GM12878 (cell line): ENCODE data around the gene BOLA1. TPM values are rescaled to one million over a fixed set of nuclear protein-coding genes. Genes with fewer than 3 reads are reported as not detected.
A peak's percentile ranks its signal among the peaks of the same experiment; 100 is the strongest.

ENCODE experiments used
- ATAC-seq: fragments of 200-7000 bp; cut with Tn5 transposase; 3 replicates; pipeline ENCODE4 v1.9.1; 2020; ENCODE audit warnings: mild to moderate bottlenecking, moderate library complexity
- BruUV-seq: library from RNA; stranded (reverse); fragments of 400-500 nt; replicated peaks from 2 replicates; lab custom pipeline; 2021; lab: Mats Ljungman, UMichigan
- CTCF ChIA-PET: fragments of 300-600 bp; sonication (Branson Sonifier 250); formaldehyde crosslinking; extraction: SDS; loops from one replicate; lab custom pipeline; 2021; ENCODE audit warnings: inconsistent platforms; lab: Yijun Ruan, JAX
- POLR2A ChIA-PET: fragments of 350-600 bp; formaldehyde crosslinking; extraction: SDS; loops from one replicate; lab custom pipeline; 2021; ENCODE audit warnings: inconsistent platforms; lab: Charles Lee
- RAD21 ChIA-PET: fragments of 300-600 bp; sonication (Branson Sonifier 250); formaldehyde crosslinking; loops from one replicate; lab custom pipeline; 2023; ENCODE audit warnings: antibody characterized with exemption; ENCODE audit not compliant: unreplicated experiment; lab: Charles Lee
- SMC1A ChIA-PET: fragments of 300-600 bp; sonication (Branson Sonifier 250); formaldehyde crosslinking; loops from one replicate; lab custom pipeline; 2023; ENCODE audit not compliant: unreplicated experiment, uncharacterized antibody; lab: Charles Lee
- DNase-seq: peaks from one replicate; pipeline ENCODE4 v3.0.0-alpha.2; 2011; ENCODE audit warnings: low read depth, low spot score
- FAIRE-seq: peaks from 3 replicates; lab custom pipeline; 2011; peaks lifted over from hg19 to GRCh38; lab: Jason Lieb, UNC
- H2AFZ ChIP-seq: 2 replicates; pipeline ENCODE4 v1.6.0; 2011; ENCODE audit warnings: low read depth, low read length, control low read depth; ENCODE audit not compliant: control insufficient read depth
- H3K27ac ChIP-seq: 2 replicates; pipeline ENCODE4 v1.5.1; 2011; ENCODE audit warnings: control low read depth; ENCODE audit not compliant: control insufficient read depth, insufficient read depth
- H3K27me3 ChIP-seq, 2 experiments: replicated peaks in 1 of 2; 2 replicates each; pipeline versions ENCODE4 v1.6.0 to v1.6.1; 2011; ENCODE audit warnings: low read length in 1 of 2; ENCODE audit not compliant: control insufficient read depth in 2 of 2, insufficient read depth in 2 of 2
- H3K36me3 ChIP-seq, 2 experiments: 2 replicates each; pipeline ENCODE4 v1.5.1; 2011; ENCODE audit warnings: low read length in 1 of 2; ENCODE audit not compliant: control insufficient read depth in 2 of 2, insufficient read depth in 2 of 2
- H3K4me1 ChIP-seq: 2 replicates; pipeline ENCODE4 v1.6.1; 2011; ENCODE audit warnings: mild to moderate bottlenecking, low read length, moderate library complexity, mixed read lengths; ENCODE audit not compliant: control insufficient read depth, insufficient read depth
- H3K4me2 ChIP-seq: 2 replicates; pipeline ENCODE4 v1.6.0; 2011; ENCODE audit warnings: control low read depth; ENCODE audit not compliant: control insufficient read depth, insufficient read depth
- H3K4me3 ChIP-seq: fragments of 200-600 bp; sonication (generic); 2 replicates; pipeline ENCODE4 v1.5.1; 2016
- H3K79me2 ChIP-seq: 2 replicates; pipeline ENCODE4 v1.6.0; 2011; ENCODE audit warnings: low read length; ENCODE audit not compliant: control insufficient read depth, insufficient read depth
- H3K9ac ChIP-seq: 2 replicates; pipeline ENCODE4 v1.8.0; 2011; ENCODE audit warnings: low read length, control low read depth, mixed read lengths; ENCODE audit not compliant: control insufficient read depth, insufficient read depth
- H3K9me3 ChIP-seq: replicated peaks from 3 replicates; pipeline ENCODE4 v1.5.1; 2011; ENCODE audit warnings: mild to moderate bottlenecking, low read length; ENCODE audit not compliant: control insufficient read depth, insufficient read depth
- H4K20me1 ChIP-seq: 2 replicates; pipeline ENCODE4 v1.6.0; 2011; ENCODE audit not compliant: control insufficient read depth, insufficient read depth
- BACH1 ChIP-seq: fragments of 450-650 bp; IDR thresholded peaks from 2 replicates; pipeline ENCODE4 v1.6.1; 2017; ENCODE audit warnings: mild to moderate bottlenecking, borderline replicate concordance
- ESRRA ChIP-seq: IDR thresholded peaks from 2 replicates; pipeline ENCODE4 v1.6.1; 2012; ENCODE audit warnings: mild to moderate bottlenecking, low read length, improper control_type of control experiment
- ETV6 ChIP-seq, 2 experiments: fragments of 450-650 bp in 1 of 2; IDR thresholded peaks in 1 of 2; conservative IDR thresholded peaks in 1 of 2; 2 replicates each; pipeline ENCODE4 v1.6.1; 2014; ENCODE audit warnings: antibody characterized with exemption in 1 of 2, borderline replicate concordance in 1 of 2, low read depth in 1 of 2, mild to moderate bottlenecking in 1 of 2, moderate library complexity in 1 of 2
- JUNB ChIP-seq: IDR thresholded peaks from 2 replicates; pipeline ENCODE4 v1.6.1; 2016; ENCODE audit warnings: antibody characterized with exemption, mild to moderate bottlenecking
- JUND ChIP-seq: IDR thresholded peaks from 2 replicates; pipeline ENCODE4 v1.6.1; 2012; ENCODE audit warnings: low read depth, mild to moderate bottlenecking, low read length, improper control_type of control experiment, moderate library complexity
- MEF2B ChIP-seq: fragments of 450-650 bp; IDR thresholded peaks from 2 replicates; pipeline ENCODE4 v1.6.1; 2018; ENCODE audit warnings: mild to moderate bottlenecking, moderate library complexity; ENCODE audit not compliant: partially characterized antibody, poor library complexity, severe bottlenecking
- MTA3 ChIP-seq: IDR thresholded peaks from 2 replicates; pipeline ENCODE4 v1.6.1; 2012; ENCODE audit warnings: low read length, inconsistent platforms, borderline replicate concordance
- RAD21 ChIP-seq: IDR thresholded peaks from 2 replicates; pipeline ENCODE4 v1.6.1; 2011; ENCODE audit warnings: mild to moderate bottlenecking, low read depth, low read length, moderate library complexity; ENCODE audit not compliant: insufficient read depth
- RAD51 ChIP-seq: fragments of 450-650 bp; IDR thresholded peaks from 2 replicates; pipeline ENCODE4 v1.6.1; 2016; ENCODE audit warnings: moderate library complexity, mild to moderate bottlenecking, inconsistent platforms
- RELA ChIP-seq: fragments of 450-650 bp; IDR thresholded peaks from 2 replicates; pipeline ENCODE4 v1.8.0; 2014; ENCODE audit warnings: borderline replicate concordance; ENCODE audit not compliant: partially characterized antibody
- RFX5 ChIP-seq: IDR thresholded peaks from 2 replicates; pipeline ENCODE4 v1.6.1; 2011; ENCODE audit warnings: low read depth, low read length, improper control_type of control experiment
- SMARCA5 ChIP-seq: fragments of 450-650 bp; IDR thresholded peaks from 2 replicates; pipeline ENCODE4 v1.6.1; 2017; ENCODE audit warnings: mild to moderate bottlenecking
- SPI1 ChIP-seq: IDR thresholded peaks from 2 replicates; pipeline ENCODE4 v1.6.1; 2011; ENCODE audit warnings: low read depth, mild to moderate bottlenecking, low read length, moderate library complexity, borderline replicate concordance; ENCODE audit not compliant: insufficient read depth
- TARDBP ChIP-seq: IDR thresholded peaks from 2 replicates; pipeline ENCODE4 v1.6.1; 2016; ENCODE audit warnings: borderline replicate concordance
- ZNF207 ChIP-seq: fragments of 450-650 bp; IDR thresholded peaks from 2 replicates; pipeline ENCODE4 v1.6.1; 2014; ENCODE audit warnings: antibody characterized with exemption, mild to moderate bottlenecking, borderline replicate concordance
- ZNF217 ChIP-seq: fragments of 450-650 bp; IDR thresholded peaks from 2 replicates; pipeline ENCODE4 v1.6.1; 2017; ENCODE audit warnings: antibody characterized with exemption, mild to moderate bottlenecking
- WGBS: methylation state at CpG from one replicate; pipeline ENCODE4 v1.1.6; 2016; ENCODE audit warnings: low lambda C conversion rate; ENCODE audit not compliant: insufficient replicate concordance, insufficient coverage; ENCODE audit errors: missing lambda C conversion rate; 5-methylcytosine and 5-hydroxymethylcytosine counted together
- in situ Hi-C: fragments of 300-500 bp; cut with MboI; formaldehyde crosslinking; loops from 9 replicates; pipeline ENCODE4 v1.14.3; 2018; ENCODE audit warnings: mixed read lengths
- intact Hi-C: fragments of 100-400 bp; cut with micrococcal nuclease; formaldehyde crosslinking; loops from one replicate; pipeline ENCODE4 v1.14.2; 2022; ENCODE audit not compliant: unreplicated experiment
- polyA plus RNA-seq, 11 experiments: library from polyadenylated mRNA; depleted of rRNA in 4 of 11; unstranded in 6 of 11; stranded (reverse) in 5 of 11; fragments of >200 nt; fragmentation: Nextera tagmentation in 4 of 11; fragmentation: Illumina TruSeq in 1 of 11; extraction: Ambion mirVana in 4 of 11; extraction: Trizol in 1 of 11; gene quantifications; 1 replicate in 1 of 11; 2 replicates in 10 of 11; pipeline versions ENCODE4 v1.2.1 to v1.2.3, GENCODE V29; 2011 to 2016; ENCODE audit warnings: inconsistent platforms in 2 of 11, missing spikeins in 2 of 11, low read depth in 1 of 11
- total RNA-seq, 4 experiments: library from RNA; depleted of rRNA in 3 of 4; stranded (reverse); fragments of >200 nt in 3 of 4; fragmentation: Illumina TruSeq in 1 of 4; extraction: Trizol in 1 of 4; gene quantifications; 2 replicates each; pipeline versions ENCODE4 v1.2.1 to v1.2.3, GENCODE V29; 2013 to 2021
- TF ChIP-seq, protein P1 (sequence below): IDR thresholded peaks from 2 replicates; pipeline ENCODE4 v1.6.1; 2012; ENCODE audit warnings: low read depth, low read length, improper control_type of control experiment

Gene BOLA1
- total and polyA plus RNA-seq, 10 of the 15 experiments (the other 5 are each of a cell fraction or from before 2014, with no cell fraction given), result 0.74 to 18.7 (median 11.3) TPM

DNA sequence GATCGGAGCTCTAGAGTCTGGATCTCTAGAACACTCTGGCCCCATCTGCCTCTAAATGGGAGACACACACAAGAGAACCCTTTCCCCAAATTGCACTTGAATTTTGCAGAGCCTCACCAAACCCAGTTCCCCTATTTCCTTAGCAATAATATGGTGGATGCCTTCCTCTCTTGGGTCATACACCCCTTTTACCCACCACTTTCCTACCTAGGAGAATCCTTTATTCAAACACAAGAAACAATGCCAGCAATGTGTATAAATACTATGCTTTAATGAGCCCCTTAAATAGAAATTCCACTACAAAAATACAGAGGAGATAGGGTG is 29.0 kb downstream of the BOLA1 start:
- ATAC-seq (no peak), FAIRE-seq (no peak)
- peak overlapping the region; percentile 99 for H3K4me3 ChIP-seq
- H3K27me3 ChIP-seq, result no peaks in the 10 kb centered on the region
- peaks cover 10% of the 10 kb centered on the region for H3K4me1 ChIP-seq
- intact Hi-C loops, result no loop called here
- TF ChIP-seq RELA, result no peak
- TF ChIP-seq SPI1, result peak; percentile 43; the same call in 1 of the 2 replicates
- TF ChIP-seq, all 136 proteins: peak for 1
- 0% methylated on average over 1 of the region's 1 CpG for WGBS
- ChIA-PET SMC1A (interaction anchor here (1.7 to 2.6 kb wide), 2 partner anchors 10 to 41 kb away, joined by 10 to 14 read pairs; partner anchors contain the start of gene MTMR11), POLR2A (interaction anchor here (0.5 to 3.3 kb wide), 7 partner anchors 9 to 233 kb away, joined by 3 to 31 read pairs (median 5); partner anchors contain the start of genes MTMR11 and OTUD7B), RAD21 (interaction anchor here (1.0 to 1.3 kb wide), 5 partner anchors 9 to 81 kb away, joined by 3 to 10 read pairs (median 3); a partner anchor contains a TSS), CTCF (interaction anchor here (1.0 to 2.2 kb wide), 4 partner anchors 9 to 259 kb away, joined by 3 to 11 read pairs (median 6); partner anchors contain the start of gene MTMR11)
- DNase-seq, result no peak
- no TSS peak for BruUV-seq
- Histone ChIP-seq H3K36me3 (peaks cover 7 to 11% of the 10 kb centered on the region in 2 experiments), H4K20me1 (no peaks in the 10 kb centered on the region), H3K27ac (peak overlapping the region; percentile 92), H3K4me2 (peak overlapping the region; percentile 86), H3K9ac (peak overlapping the region; percentile 93), H2AFZ (peak overlapping the region; percentile 16), H3K9me3 (no peaks in the 10 kb centered on the region), H3K79me2 (peaks cover 28% of the 10 kb centered on the region)
- in situ Hi-C loops, result no loop called here

DNA sequence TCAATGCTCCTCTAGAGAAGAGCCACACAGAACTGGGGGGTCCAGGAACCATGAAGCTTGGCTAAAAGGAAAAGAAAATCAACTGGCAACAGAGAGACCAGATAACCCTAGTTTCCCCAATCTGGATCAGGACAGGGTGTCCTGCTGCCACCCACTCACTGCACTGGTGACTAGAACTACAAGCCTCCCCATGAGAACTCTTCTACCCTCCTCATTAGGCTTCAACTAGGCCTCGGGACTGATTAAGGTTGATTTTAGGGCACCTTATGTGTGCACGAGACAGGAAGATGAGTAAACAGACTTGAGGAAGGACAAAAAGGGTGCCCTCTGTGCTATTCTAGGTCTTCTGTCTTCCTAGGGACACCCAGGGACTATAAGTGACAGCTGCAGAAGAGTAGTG is 30.5 kb downstream of the BOLA1 start:
- no peak for ATAC-seq
- H3K9ac ChIP-seq, result no peak overlapping the region
- H3K9me3 ChIP-seq, result no peaks in the 10 kb centered on the region
- peaks cover 27% of the 10 kb centered on the region for H3K79me2 ChIP-seq
- H3K27me3 ChIP-seq, result no peaks in the 10 kb centered on the region
- H3K27ac ChIP-seq, result no peak overlapping the region
- peaks cover 10% of the 10 kb centered on the region for H3K4me1 ChIP-seq
- POLR2A ChIA-PET, result interaction anchor here (2.5 to 3.3 kb wide), 2 partner anchors 8 to 43 kb away, joined by 26 to 31 read pairs; partner anchors contain the start of gene MTMR11
- TF ChIP-seq ESRRA (no peak), ETV6 (conservative IDR thresholded peaks at IDR 0.05 in 1 of 2, IDR thresholded peaks at IDR 0.05 in 1 of 2; ENCODE audit: borderline replicate concordance in 1 of 2, low read depth in 1 of 2) (no peak), TARDBP (no peak), JUND (no peak), JUNB (no peak), ZNF217 (no peak), RAD21 (no peak), MEF2B (no peak), MTA3 (no peak), BACH1 (no peak), ZNF207 (no peak), RAD51 (no peak), RFX5 (no peak), SMARCA5 (no peak)
- TF ChIP-seq, protein P1, sequence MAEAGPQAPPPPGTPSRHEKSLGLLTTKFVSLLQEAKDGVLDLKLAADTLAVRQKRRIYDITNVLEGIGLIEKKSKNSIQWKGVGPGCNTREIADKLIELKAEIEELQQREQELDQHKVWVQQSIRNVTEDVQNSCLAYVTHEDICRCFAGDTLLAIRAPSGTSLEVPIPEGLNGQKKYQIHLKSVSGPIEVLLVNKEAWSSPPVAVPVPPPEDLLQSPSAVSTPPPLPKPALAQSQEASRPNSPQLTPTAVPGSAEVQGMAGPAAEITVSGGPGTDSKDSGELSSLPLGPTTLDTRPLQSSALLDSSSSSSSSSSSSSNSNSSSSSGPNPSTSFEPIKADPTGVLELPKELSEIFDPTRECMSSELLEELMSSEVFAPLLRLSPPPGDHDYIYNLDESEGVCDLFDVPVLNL, result no peak
- intact Hi-C loops (no loop called here), in situ Hi-C loops (no loop called here)
- FAIRE-seq, result no peak
- H3K4me2 ChIP-seq, result no peak overlapping the region
- SMC1A ChIA-PET, result interaction anchor here (0.6 to 2.6 kb wide), 3 partner anchors 8 to 239 kb away, joined by 3 to 14 read pairs (median 3); partner anchors contain the start of gene MTMR11
- 70% methylated on average over 2 of the region's 2 CpGs for WGBS
- peaks cover 3 to 7% of the 10 kb centered on the region in 2 experiments for H3K36me3 ChIP-seq
- RAD21 ChIA-PET, result no interaction called here
- no TSS peak for BruUV-seq
- no peak for DNase-seq
- peak overlapping the region; percentile 10; the same call in 1 of the 2 replicates for H2AFZ ChIP-seq
- H3K4me3 ChIP-seq, result no peak overlapping the region
- CTCF ChIA-PET, result interaction anchor here (0.8 to 1.9 kb wide), 4 partner anchors 11 to 142 kb away, joined by 5 to 8 read pairs (median 7); a partner anchor contains a TSS
- no peaks in the 10 kb centered on the region for H4K20me1 ChIP-seq
